HEK293 (cell line): ENCODE results near the gene TPBGL.

Experiments
- CTCF ChIA-PET: fragments of 350-600 bp; formaldehyde crosslinking; extraction: SDS; loops from one replicate; lab custom pipeline; 2021; ENCODE audit warnings: antibody characterized with exemption; lab: Yijun Ruan, JAX
- POLR2A ChIA-PET: fragments of 300-600 bp; formaldehyde crosslinking; extraction: SDS; loops from one replicate; lab custom pipeline; 2020; ENCODE audit warnings: antibody characterized with exemption, inconsistent platforms; lab: Yijun Ruan, JAX
- H3K27ac ChIP-seq: fragments of 200-500 bp; sonication (Bioruptor generic); 2 replicates; pipeline ENCODE4 v1.5.1; 2014; ENCODE audit warnings: low read depth, low read length, control low read depth, inconsistent platforms; ENCODE audit errors: extremely low read depth
- H3K36me3 ChIP-seq, 2 experiments: fragments of 200-500 bp in 1 of 2; sonication (Bioruptor generic) in 1 of 2; 1 replicate in 1 of 2; 2 replicates in 1 of 2; pipeline ENCODE4 v1.5.1; 2014 to 2017; ENCODE audit warnings: inconsistent platforms in 2 of 2, low read length in 2 of 2; ENCODE audit not compliant: control insufficient read depth in 2 of 2, insufficient read depth in 1 of 2
- H3K4me1 ChIP-seq: fragments of 200-500 bp; sonication (Bioruptor generic); 2 replicates; pipeline ENCODE4 v1.5.1; 2014; ENCODE audit warnings: mild to moderate bottlenecking, low read length, inconsistent platforms; ENCODE audit not compliant: control insufficient read depth, insufficient read depth
- H3K4me3 ChIP-seq: 2 replicates; pipeline ENCODE4 v1.5.1; 2011; ENCODE audit warnings: low read depth, mild to moderate bottlenecking, control low read depth, low read length, moderate library complexity
- H3K9me3 ChIP-seq: fragments of 200-500 bp; sonication (Bioruptor generic); 2 replicates; pipeline ENCODE4 v1.5.1; 2014; ENCODE audit warnings: low read depth, low read length, inconsistent platforms; ENCODE audit not compliant: control insufficient read depth, insufficient read depth
- GLIS1 ChIP-seq: fragments of 450-650 bp; formaldehyde crosslinking; IDR thresholded peaks from 2 replicates; pipeline ENCODE4 v1.5.1; 2016; ENCODE audit warnings: missing biosample characterization, missing genetic modification characterization
- GLIS2 ChIP-seq: fragments of 450-650 bp; formaldehyde crosslinking; IDR thresholded peaks from 2 replicates; pipeline ENCODE4 v1.5.1; 2016; ENCODE audit warnings: missing biosample characterization, missing genetic modification characterization
- HOXC10 ChIP-seq: sonication (generic); formaldehyde crosslinking; IDR thresholded peaks from 2 replicates; pipeline ENCODE4 v1.8.1; 2023; ENCODE audit warnings: mild to moderate bottlenecking, missing genetic modification reagents
- PRDM4 ChIP-seq: fragments of 450-650 bp; formaldehyde crosslinking; IDR thresholded peaks from 2 replicates; pipeline ENCODE4 v1.5.1; 2017; ENCODE audit warnings: missing biosample characterization, missing genetic modification characterization
- YY2 ChIP-seq: fragments of 450-650 bp; formaldehyde crosslinking; IDR thresholded peaks from 2 replicates; pipeline ENCODE4 v1.5.1; 2016; ENCODE audit warnings: missing biosample characterization, missing genetic modification characterization
- ZBTB44 ChIP-seq: fragments of 450-650 bp; IDR thresholded peaks from 2 replicates; pipeline ENCODE4 v1.5.1; 2018; ENCODE audit warnings: missing biosample characterization, mild to moderate bottlenecking, missing genetic modification characterization
- ZEB2 ChIP-seq: fragments of 450-650 bp; formaldehyde crosslinking; IDR thresholded peaks from 2 replicates; pipeline ENCODE4 v1.5.1; 2016; ENCODE audit warnings: missing biosample characterization, missing genetic modification characterization
- ZNF169 ChIP-seq: fragments of 450-650 bp; formaldehyde crosslinking; IDR thresholded peaks from 2 replicates; pipeline ENCODE4 v1.5.1; 2016; ENCODE audit warnings: missing biosample characterization, missing genetic modification characterization
- ZNF24 ChIP-seq: fragments of 450-650 bp; formaldehyde crosslinking; IDR thresholded peaks from 2 replicates; pipeline ENCODE4 v1.5.1; 2016; ENCODE audit warnings: missing biosample characterization, missing genetic modification characterization
- ZNF350 ChIP-seq: fragments of 450-650 bp; formaldehyde crosslinking; IDR thresholded peaks from 2 replicates; pipeline ENCODE4 v1.5.0; 2017; ENCODE audit warnings: missing biosample characterization, mild to moderate bottlenecking, missing genetic modification characterization
- ZNF544 ChIP-seq: fragments of 450-650 bp; formaldehyde crosslinking; IDR thresholded peaks from 2 replicates; pipeline ENCODE4 v1.5.0; 2017; ENCODE audit warnings: missing biosample characterization, missing genetic modification characterization
- ZNF571 ChIP-seq: fragments of 450-650 bp; formaldehyde crosslinking; IDR thresholded peaks from 2 replicates; pipeline ENCODE4 v1.5.0; 2017; ENCODE audit warnings: missing biosample characterization, missing genetic modification characterization
- ZNF664 ChIP-seq: fragments of 450-650 bp; formaldehyde crosslinking; IDR thresholded peaks from 2 replicates; pipeline ENCODE4 v1.5.1; 2016; ENCODE audit warnings: missing biosample characterization, missing genetic modification characterization
- ZNF785 ChIP-seq: fragments of 450-650 bp; formaldehyde crosslinking; IDR thresholded peaks from 2 replicates; pipeline ENCODE4 v1.5.1; 2016; ENCODE audit warnings: missing biosample characterization, missing genetic modification characterization
- ZSCAN30 ChIP-seq: fragments of 450-650 bp; IDR thresholded peaks from 2 replicates; pipeline ENCODE4 v1.5.1; 2018; ENCODE audit warnings: missing biosample characterization, mild to moderate bottlenecking, missing genetic modification characterization, moderate library complexity
- ZSCAN5A ChIP-seq: fragments of 450-650 bp; formaldehyde crosslinking; IDR thresholded peaks from 2 replicates; pipeline ENCODE4 v1.5.1; 2016; ENCODE audit warnings: missing biosample characterization, missing genetic modification characterization
- TF ChIP-seq, protein P1 (sequence below): fragments of 450-650 bp; formaldehyde crosslinking; IDR thresholded peaks from 2 replicates; pipeline ENCODE4 v1.5.1; 2016; ENCODE audit warnings: missing biosample characterization, missing genetic modification characterization

The TPBGL gene

DNA sequence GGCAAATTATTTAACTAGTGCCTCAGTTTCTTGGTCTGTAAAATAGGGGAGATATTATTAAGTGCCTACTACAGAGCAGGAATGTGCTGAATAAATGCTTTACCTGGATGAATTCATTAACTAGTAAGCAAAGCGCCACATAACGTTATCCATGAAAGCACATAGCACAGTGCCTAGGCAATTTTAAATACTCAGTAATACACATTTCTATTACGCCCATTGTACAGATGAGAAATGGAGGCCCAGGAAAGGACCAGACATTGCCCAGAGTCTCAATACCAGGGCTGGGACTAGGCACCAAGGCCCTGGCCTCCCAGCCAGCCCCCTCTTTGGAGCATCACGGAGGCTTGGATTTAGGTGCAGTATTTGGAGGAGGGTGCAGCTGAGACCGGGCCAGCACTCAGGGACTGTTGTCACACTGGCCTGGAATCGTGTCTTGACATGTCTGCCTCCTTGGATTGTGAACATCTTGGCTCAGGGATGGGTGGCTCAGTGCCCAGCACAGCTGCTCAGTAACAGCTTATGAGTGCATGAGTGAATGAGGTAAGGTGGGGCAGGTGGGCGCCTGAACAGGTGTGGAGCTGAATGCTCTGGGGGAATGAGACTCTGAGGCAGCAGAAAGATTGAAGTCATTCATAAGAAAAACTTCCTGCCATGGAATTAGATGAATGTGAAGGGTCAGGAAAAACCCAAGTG, 42.1 kb upstream of the TPBGL start:
- H3K4me1 ChIP-seq, result no peaks in the 10 kb centered on the region
- no peak overlapping the region for H3K27ac ChIP-seq
- ChIA-PET POLR2A (no interaction called here), CTCF (no interaction called here)
- no peaks in the 10 kb centered on the region for H3K9me3 ChIP-seq
- no peaks in the 10 kb centered on the region for H3K36me3 ChIP-seq
- H3K4me3 ChIP-seq, result no peak overlapping the region
- TF ChIP-seq ZNF24 (tag by site-specific recombination) (no peak), HOXC10 (CRISPR knock-in tag) (no peak), GLIS2 (tag by site-specific recombination) (no peak), ZNF571 (tag by site-specific recombination) (no peak), PRDM4 (tag by site-specific recombination) (no peak), ZSCAN30 (tag by site-specific recombination) (no peak), ZNF785 (tag by site-specific recombination) (no peak), ZNF350 (no peak), ZNF544 (tag by site-specific recombination) (no peak), ZEB2 (no peak), ZNF664 (tag by site-specific recombination) (no peak), ZSCAN5A (tag by site-specific recombination) (no peak), ZBTB44 (tag by site-specific recombination) (no peak), ZNF169 (tag by site-specific recombination) (no peak)
- TF ChIP-seq, protein P1, sequence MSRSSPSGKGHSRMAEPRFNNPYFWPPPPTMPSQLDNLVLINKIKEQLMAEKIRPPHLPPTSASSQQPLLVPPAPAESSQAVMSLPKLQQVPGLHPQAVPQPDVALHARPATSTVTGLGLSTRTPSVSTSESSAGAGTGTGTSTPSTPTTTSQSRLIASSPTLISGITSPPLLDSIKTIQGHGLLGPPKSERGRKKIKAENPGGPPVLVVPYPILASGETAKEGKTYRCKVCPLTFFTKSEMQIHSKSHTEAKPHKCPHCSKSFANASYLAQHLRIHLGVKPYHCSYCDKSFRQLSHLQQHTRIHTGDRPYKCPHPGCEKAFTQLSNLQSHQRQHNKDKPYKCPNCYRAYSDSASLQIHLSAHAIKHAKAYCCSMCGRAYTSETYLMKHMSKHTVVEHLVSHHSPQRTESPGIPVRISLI (tag by site-specific recombination), result no peak

GRCh38 chr11:75199412-75199955, 41.1 kb upstream of the TPBGL start:
- CTCF ChIA-PET, result interaction anchor here (0.9 kb wide), 1 partner anchor 59 kb away, joined by 4 read pairs; no protein-coding TSS in a partner anchor

More at GRCh38 chr11:75199412-75199955, 41.1 kb upstream of the TPBGL start:
- Histone ChIP-seq H3K4me3 (no peak overlapping the region), H3K4me1 (no peaks in the 10 kb centered on the region), H3K9me3 (no peaks in the 10 kb centered on the region), H3K36me3 (no peaks in the 10 kb centered on the region), H3K27ac (no peak overlapping the region)
- POLR2A ChIA-PET, result no interaction called here
- TF ChIP-seq GLIS1 (tag by site-specific recombination) (peak; percentile 39; the same call in 1 of the 2 replicates), YY2 (tag by site-specific recombination) (no peak)
